DMS 273 (cell line): ENCODE results near the gene KLHL11.

ENCODE experiments used
- DNase-seq: peaks from one replicate; lab custom pipeline; 2025; ENCODE audit not compliant: unreplicated experiment; lab: John Stamatoyannopoulos, UW

The KLHL11 gene

DNA sequence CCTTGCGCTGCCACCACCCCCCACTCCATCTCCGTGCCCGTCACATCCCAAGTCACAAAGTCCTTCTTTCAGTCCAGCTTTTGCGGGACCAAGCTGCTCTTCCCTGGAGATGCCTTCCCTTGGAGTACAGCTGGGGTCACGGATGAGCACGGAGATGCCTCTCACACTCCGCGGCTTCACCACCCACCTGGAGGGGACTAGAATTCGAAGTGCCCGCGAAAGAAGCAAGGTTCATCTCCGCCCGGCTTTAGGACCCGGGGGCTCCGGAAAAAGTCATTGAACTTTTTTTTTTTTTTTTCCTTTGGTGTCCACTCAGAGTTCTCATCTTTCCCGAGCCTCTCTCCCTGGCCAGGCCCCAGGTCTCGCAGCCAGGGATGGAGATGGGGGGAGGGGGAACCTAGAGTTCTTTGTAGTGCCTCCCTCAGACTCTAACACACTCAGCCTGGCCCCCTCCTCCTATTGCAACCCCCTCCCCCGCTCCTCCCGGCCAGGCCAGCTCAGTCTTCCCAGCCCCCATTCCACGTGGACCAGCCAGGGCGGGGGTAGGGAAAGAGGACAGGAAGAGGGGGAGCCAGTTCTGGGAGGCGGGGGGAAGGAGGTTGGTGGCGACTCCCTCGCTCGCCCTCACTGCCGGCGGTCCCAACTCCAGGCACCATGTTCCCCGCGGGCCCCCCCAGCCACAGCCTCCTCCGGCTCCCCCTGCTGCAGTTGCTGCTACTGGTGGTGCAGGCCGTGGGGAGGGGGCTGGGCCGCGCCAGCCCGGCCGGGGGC lies 52.7 kb downstream of the KLHL11 start, which contains the start of gene FKBP10:
FKBP10 (plus strand) TSS at position 624 of the 771 bp plus-strand sequence; CDS start at position 655, 31 bp downstream.
- DNase-seq: peak; percentile 62

DNA sequence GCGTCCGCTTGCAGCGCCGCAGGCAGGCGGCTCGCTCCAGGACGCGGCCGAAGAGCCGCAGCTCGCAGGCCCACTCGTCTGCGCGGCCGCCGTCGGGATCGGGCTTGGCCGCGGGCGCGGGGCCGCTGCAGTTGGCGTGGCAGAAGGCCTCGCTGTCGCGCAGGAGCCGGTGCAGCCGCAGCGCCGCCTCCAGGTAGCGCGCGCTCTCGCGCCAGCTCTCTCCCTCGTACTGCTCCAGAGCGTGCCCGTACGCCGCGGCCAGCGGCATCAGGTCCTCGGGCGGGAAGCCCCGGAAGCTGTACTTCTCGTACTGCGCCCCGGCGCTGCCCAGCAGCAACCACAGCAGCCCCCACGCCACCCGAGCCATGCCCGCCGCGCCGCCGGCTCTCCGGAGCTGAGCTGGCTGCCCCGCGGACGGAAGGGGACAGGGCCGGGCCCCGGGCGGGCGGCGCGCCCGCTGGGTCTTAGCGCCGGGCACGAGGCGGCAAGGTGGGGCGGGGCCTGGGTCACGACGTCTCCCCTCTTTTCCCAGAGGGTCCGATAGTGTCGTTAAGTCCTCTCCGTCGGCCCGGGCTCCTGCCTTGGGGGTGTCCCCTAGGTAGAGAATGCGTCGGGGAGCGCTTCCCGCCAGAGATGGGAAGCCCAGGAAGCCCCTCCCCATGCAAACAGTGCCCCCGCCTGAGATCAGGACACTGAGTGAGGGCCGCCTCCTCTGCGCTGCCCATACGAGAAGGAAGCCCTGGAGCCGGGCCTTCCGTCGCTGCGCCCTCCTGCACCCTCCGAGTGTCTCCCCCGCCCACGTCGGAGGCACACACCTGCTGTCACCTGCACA lies 53.5 kb downstream of the KLHL11 start, which contains the start of gene P3H4:
P3H4 (minus strand) TSS at position 401 of the 832 bp plus-strand sequence; CDS start at position 367, 34 bp downstream.
- DNase-seq: peak; percentile 88

DNA sequence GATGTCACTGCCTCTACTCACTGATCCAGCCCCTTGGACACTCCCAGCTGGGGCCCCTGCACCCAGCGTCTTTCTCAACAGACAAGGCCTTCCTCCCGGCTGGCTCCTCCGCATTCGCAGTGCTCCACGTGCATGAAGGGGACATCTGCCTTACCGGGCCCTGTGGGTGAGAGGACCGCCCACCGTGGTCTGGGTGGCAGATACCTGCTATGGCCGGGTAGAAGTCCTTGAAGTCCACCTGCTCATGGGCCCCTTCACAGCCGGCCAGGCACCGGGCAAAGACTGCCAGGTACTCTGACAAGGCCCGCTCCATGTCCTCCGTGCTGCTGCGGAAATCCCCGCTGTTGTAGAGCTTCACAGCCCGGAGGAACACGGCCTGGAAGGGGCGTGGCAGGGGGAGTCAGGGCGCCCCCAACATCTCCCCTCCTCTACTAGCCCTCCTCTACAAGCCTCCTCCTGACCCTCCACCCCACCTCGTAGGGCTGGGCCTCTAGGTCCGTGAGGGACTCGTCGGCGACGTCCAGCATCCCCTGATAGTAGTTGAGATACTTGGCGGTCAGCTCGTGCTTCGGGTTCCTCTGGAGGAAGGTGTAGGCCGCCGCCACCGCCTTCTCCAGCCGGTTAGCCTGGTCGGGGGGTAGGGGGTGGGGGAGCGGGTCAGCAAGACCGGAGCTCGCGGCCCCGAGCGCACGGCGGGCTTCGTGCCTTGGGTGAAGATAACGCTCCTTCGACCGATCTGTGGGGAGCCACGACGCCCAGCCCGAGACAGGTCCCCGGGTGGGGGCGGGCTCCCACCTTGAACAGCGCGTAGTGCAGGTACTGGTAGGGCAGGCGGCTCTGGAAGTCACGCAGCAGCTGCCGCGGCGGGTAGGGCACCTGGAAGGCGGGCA lies 54.3 kb downstream of the KLHL11 start:
- no peak for DNase-seq

DNA sequence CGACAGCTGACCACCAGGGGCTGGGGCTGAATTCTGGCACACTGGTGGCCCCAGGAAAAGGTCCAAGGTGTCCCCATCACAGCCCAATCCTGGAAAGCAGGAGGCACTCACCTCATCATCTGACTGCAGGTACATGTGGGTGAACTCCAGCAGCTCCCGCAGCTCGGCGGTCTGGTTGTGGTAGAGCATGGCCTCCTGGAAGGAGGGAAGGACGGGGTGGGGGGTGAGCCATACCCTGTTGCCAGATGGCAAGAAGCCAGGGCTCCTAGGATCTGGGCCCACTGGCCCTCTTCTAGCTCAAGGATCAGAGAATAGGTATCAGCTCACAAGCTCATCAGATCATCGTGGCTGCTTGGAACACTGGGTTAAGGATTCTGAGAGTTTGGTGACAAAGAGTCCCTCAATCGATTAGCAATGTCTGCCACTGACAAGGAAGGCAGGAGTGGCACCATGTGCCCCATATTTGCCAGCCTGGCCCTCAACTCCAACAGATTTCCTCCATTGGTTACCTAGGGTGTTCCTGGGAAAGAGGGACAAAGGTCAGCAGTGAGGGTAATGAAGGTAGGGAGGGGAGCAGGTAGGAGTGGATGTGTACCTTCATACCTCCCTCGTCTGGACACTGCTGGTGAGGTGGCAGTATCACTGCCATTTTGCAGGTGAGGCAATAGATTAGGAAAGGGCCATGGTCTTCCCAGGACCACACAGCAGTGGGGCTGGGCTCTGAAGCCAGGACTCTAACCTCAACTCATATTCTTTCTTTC lies 58.4 kb downstream of the KLHL11 start:
- DNase-seq: no peak
